Fibroblast of villous mesenchyme (primary cell): ENCODE data around the gene FZD2. TPM values are rescaled to one million over a fixed set of nuclear protein-coding genes. Genes with fewer than 3 reads are reported as not detected.
"Not testable (repeated sequence)": the region's sequence is repeated elsewhere in the genome, so short reads cannot be mapped to it uniquely, and the experiment has no call there.

Experiments
- DNase-seq: peaks from one replicate; pipeline ENCODE4 v3.0.0-alpha.2; 2010; ENCODE audit warnings: low read depth
- H3K4me3 ChIP-seq: 2 replicates; pipeline ENCODE4 v1.5.1; 2011; ENCODE audit warnings: low read depth, mild to moderate bottlenecking, low read length
- CTCF ChIP-seq: IDR thresholded peaks from 2 replicates; pipeline ENCODE4 v1.5.1; 2012; ENCODE audit warnings: low read depth, mild to moderate bottlenecking, low read length; ENCODE audit not compliant: insufficient read depth
- total RNA-seq: library from RNA; depleted of rRNA; stranded (reverse); fragments of >200 nt; gene quantifications from 2 replicates; pipeline ENCODE4 v1.2.3, GENCODE V29; 2012

Gene FZD2
- 35.4 and 36.3 TPM in 2 replicates for total RNA-seq

- TF ChIP-seq CTCF, result no peak
- peak; percentile 99 for DNase-seq
- H3K4me3 ChIP-seq, result peak within 1 kb of the TSS; percentile 76
Measured at GRCh38 chr17:44556832-44557606, at the start of gene FZD2. Gene FZD2, plus strand, starts transcription at chr17:44557484. Its CDS starts 205 bp downstream, at chr17:44557689.

DNA sequence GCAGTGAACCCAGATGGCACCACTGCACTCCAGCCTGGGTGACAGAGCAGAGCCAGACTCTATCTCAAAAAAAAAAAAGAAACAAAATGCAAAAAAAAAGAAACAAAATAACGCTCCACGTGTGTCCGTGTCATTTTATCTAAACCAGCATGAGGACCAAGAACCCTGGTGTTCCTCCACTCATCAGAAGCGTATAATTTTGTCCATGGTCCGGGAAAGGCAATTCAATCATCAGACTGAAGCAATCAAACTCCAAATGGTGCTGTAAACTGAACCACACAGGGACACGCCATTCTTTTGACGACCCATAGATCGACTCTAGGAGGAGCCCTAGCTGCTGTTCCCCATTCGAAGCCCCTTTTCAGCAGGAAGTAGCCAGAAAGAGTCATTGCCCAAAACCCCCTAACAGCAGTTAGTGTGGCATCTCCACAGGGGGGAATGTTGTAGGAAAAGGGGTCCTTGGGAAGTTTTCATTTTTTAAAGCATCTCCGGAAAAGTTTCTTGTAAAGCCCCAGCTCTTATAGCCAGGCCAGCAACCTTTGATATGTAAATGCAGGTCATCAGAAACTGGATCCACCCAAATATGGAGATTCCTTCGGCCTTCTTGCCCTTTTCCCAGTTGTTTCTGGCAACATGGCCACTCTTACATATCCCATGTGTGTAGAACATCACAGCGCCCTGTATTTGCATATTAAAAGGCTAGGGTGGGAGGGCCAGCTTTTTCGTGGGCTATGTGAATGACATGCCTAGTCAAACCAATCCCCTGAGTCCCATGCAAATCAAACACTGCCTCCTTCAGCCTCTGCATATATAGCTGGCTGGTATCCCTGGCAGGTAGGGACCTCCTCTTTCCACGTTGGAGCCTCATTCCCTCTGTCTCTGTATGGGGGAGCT lies 45.8 kb upstream of the FZD2 start:
- peak; percentile 4 for TF ChIP-seq CTCF
- H3K4me3 ChIP-seq, DNase-seq: not testable (repeated sequence)

DNA sequence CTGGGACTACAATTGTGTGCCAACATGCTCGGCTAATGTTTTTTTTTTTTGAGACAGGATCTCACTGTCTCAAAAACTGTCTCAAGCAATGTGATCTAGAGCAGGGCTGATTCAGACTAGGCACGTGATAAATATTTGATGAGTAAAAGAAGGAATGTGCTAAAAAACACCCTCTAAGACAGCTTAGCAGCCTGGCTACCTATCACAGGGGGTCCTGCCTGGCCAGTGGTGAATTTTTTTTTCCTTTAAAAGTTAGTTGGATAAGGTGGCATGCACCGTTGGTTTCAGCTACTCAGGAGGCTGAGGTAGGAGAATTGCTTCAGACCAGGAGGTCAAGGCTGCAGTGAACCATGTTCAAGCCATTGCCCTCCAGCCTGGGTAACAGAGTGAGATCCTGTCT lies 39.3 kb upstream of the FZD2 start:
- H3K4me3 ChIP-seq, result no peak overlapping the region
- peak; percentile 40 for DNase-seq
- TF ChIP-seq CTCF, result no peak

- no peak overlapping the region for H3K4me3 ChIP-seq
- TF ChIP-seq CTCF, result peak; percentile 82
- peak; percentile 76 for DNase-seq
Measured at GRCh38 chr17:44522883-44523671, 34.2 kb upstream of the FZD2 start.

DNA sequence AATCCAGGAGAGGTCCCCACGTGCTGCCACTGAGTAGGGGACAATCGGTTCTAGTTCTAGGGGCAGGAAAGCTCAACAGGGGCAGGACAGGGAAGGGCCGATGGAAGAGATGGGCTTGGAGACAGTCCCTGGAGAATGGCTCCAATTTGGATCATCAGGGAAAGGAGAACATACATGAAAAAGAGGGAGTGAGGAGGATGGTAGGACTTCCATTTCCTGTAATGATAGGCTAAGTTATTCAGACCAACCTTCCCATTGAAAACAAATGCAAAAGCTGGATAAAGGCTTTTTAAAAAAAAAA lies 33.7 kb upstream of the FZD2 start:
- no peak overlapping the region for H3K4me3 ChIP-seq
- no peak for DNase-seq
- TF ChIP-seq CTCF, result no peak

GRCh38 chr17:44527102-44527501 lies 30.2 kb upstream of the FZD2 start:
- no peak for DNase-seq
- no peak overlapping the region for H3K4me3 ChIP-seq
- no peak for TF ChIP-seq CTCF
